Gastroesophageal sphincter (tissue), 4 donors: ENCODE results near the gene DCAF12. TPM values are rescaled to one million over a fixed set of nuclear protein-coding genes. Genes with fewer than 3 reads are reported as not detected.

Source experiments
- ATAC-seq: fragments of 150-250 bp; one replicate; pipeline ENCODE4 v1.9.1; 2016; ENCODE audit warnings: mild to moderate bottlenecking, moderate library complexity
- H3K27ac ChIP-seq, 4 donors: fragments of 200-600 bp; sonication (generic) in 3 of 4; 1 replicate in 3 of 4; 2 replicates in 1 of 4; pipeline ENCODE4 v1.5.1; 2016 to 2019
- H3K27me3 ChIP-seq: fragments of 200-600 bp; sonication (generic); one replicate; pipeline ENCODE4 v1.5.1; 2019
- H3K36me3 ChIP-seq, 2 donors: fragments of 200-600 bp; sonication (generic); one replicate each; pipeline ENCODE4 v1.5.1; 2019; ENCODE audit warnings: control low read depth in 1 of 2
- H3K4me1 ChIP-seq, 3 donors: fragments of 200-600 bp; sonication (generic); 1 replicate in 2 of 3; 2 replicates in 1 of 3; pipeline ENCODE4 v1.5.1; 2016 to 2019; ENCODE audit warnings: control low read depth in 2 of 3
- H3K4me3 ChIP-seq, 2 donors: fragments of 200-600 bp; sonication (generic); one replicate each; pipeline ENCODE4 v1.5.1; 2019; ENCODE audit warnings: mild to moderate bottlenecking in 1 of 2, moderate library complexity in 1 of 2
- H3K9me3 ChIP-seq, 3 donors: fragments of 200-600 bp; sonication (generic); one replicate each; pipeline ENCODE4 v1.5.1; 2017 to 2019; ENCODE audit warnings: control low read depth in 2 of 3
- CTCF ChIP-seq, 4 experiments: fragments of 200-600 bp in 2 of 4; fragments of 450-650 bp in 2 of 4; sonication (generic) in 1 of 4; IDR thresholded peaks; one replicate each; pipeline ENCODE4 v1.5.1; 2017 to 2019; ENCODE audit warnings: antibody characterized with exemption in 4 of 4, mild to moderate bottlenecking in 2 of 4, moderate library complexity in 2 of 4
- EP300 ChIP-seq: sonication (generic); formaldehyde crosslinking; IDR thresholded peaks from one replicate; pipeline ENCODE4 v1.6.1; 2017; ENCODE audit warnings: antibody characterized with exemption, mild to moderate bottlenecking
- POLR2A ChIP-seq, 2 donors: fragments of 450-650 bp; IDR thresholded peaks; one replicate each; pipeline ENCODE4 v1.6.1; 2017; ENCODE audit warnings: antibody characterized with exemption in 2 of 2, mild to moderate bottlenecking in 2 of 2, moderate library complexity in 1 of 2
- POLR2AphosphoS5 ChIP-seq: sonication (generic); formaldehyde crosslinking; IDR thresholded peaks from one replicate; pipeline ENCODE4 v1.6.1; 2017; ENCODE audit warnings: antibody characterized with exemption
- WGBS, 2 donors: methylation state at CpG; one replicate each; pipeline ENCODE4 v1.1.5; 2018; ENCODE audit warnings: low coverage in 1 of 2; 5-methylcytosine and 5-hydroxymethylcytosine counted together
- total RNA-seq, 4 donors: library from RNA; depleted of rRNA; stranded (reverse); fragments of >200 nt; gene quantifications; one replicate each; pipeline ENCODE4 v1.1.0, GENCODE V29; 2016

Gene DCAF12
- total RNA-seq, 4 donors from 2014 or later, result 17.0 to 27.5 (median 24.4) TPM

- Histone ChIP-seq H3K27me3 (no peaks in the 10 kb centered on the region), H3K4me3 (no peak overlapping the region), H3K36me3 (no peaks in the 10 kb centered on the region), H3K4me1 (no peaks in the 10 kb centered on the region), H3K27ac (no peak overlapping the region), H3K9me3 (no peaks in the 10 kb centered on the region)
- WGBS, 2 donors, result 75 to 86% methylated on average over 1 of the region's 1 CpG
- ATAC-seq, result no peak
- TF ChIP-seq CTCF (IDR thresholded peaks at IDR 0.05) (no peak), EP300 (no peak), POLR2A (IDR thresholded peaks at IDR 0.05) (no peak), POLR2AphosphoS5 (no peak)
Observed at GRCh38 chr9:34154057-34154456, 27.6 kb upstream of the DCAF12 start.

GRCh38 chr9:34151398-34151797 lies 24.9 kb upstream of the DCAF12 start:
- H3K9me3 ChIP-seq, result no peaks in the 10 kb centered on the region
- H3K4me1 ChIP-seq, result no peaks in the 10 kb centered on the region
- H3K4me3 ChIP-seq, result no peak overlapping the region
- no peaks in the 10 kb centered on the region for H3K27me3 ChIP-seq
- H3K36me3 ChIP-seq, result no peaks in the 10 kb centered on the region
- no peak for TF ChIP-seq CTCF (IDR thresholded peaks at IDR 0.05)
- no peak for TF ChIP-seq EP300
- TF ChIP-seq POLR2A (IDR thresholded peaks at IDR 0.05), result no peak
- TF ChIP-seq POLR2AphosphoS5, result no peak
- no peak overlapping the region for H3K27ac ChIP-seq
- 80 to 100% methylated on average over 1 to 4 of the region's 4 CpGs for WGBS, 2 donors
- ATAC-seq, result no peak

GRCh38 chr9:34145165-34145564 lies 18.7 kb upstream of the DCAF12 start:
- ATAC-seq, result no peak
- Histone ChIP-seq H3K36me3 (no peaks in the 10 kb centered on the region), H3K4me3 (no peak overlapping the region), H3K27ac (no peak overlapping the region), H3K9me3 (no peaks in the 10 kb centered on the region), H3K4me1 (no peaks in the 10 kb centered on the region), H3K27me3 (no peaks in the 10 kb centered on the region)
- WGBS, 2 donors, result 47% methylated on average over 2 of the region's 3 CpGs; no CpG with 5 or more reads in 1 of the 2 donors
- TF ChIP-seq POLR2A (IDR thresholded peaks at IDR 0.05) (no peak), CTCF (IDR thresholded peaks at IDR 0.05) (no peak), POLR2AphosphoS5 (no peak), EP300 (no peak)

GRCh38 chr9:34143116-34143515 lies 16.6 kb upstream of the DCAF12 start:
- WGBS, 2 donors, result 44 to 70% methylated on average over 2 of the region's 2 CpGs
- no peaks in the 10 kb centered on the region for H3K9me3 ChIP-seq
- peak overlapping the region in 1 of 4 donors; percentile 19 for H3K27ac ChIP-seq
- TF ChIP-seq POLR2A (IDR thresholded peaks at IDR 0.05) (no peak), POLR2AphosphoS5 (no peak), CTCF (IDR thresholded peaks at IDR 0.05) (no peak)
- no peak for ATAC-seq
- H3K4me1 ChIP-seq, result peaks cover 0 to 5% (median 3%) of the 10 kb centered on the region in 3 donors
- no peak overlapping the region for H3K4me3 ChIP-seq
- H3K27me3 ChIP-seq, result no peaks in the 10 kb centered on the region
- no peaks in the 10 kb centered on the region for H3K36me3 ChIP-seq

- Histone ChIP-seq H3K27me3 (no peaks in the 10 kb centered on the region), H3K27ac (no peak overlapping the region), H3K36me3 (no peaks in the 10 kb centered on the region), H3K9me3 (no peaks in the 10 kb centered on the region), H3K4me3 (no peak overlapping the region), H3K4me1 (peaks cover 0 to 5% (median 3%) of the 10 kb centered on the region in 3 donors)
- WGBS, 2 donors, result 45 to 94% methylated on average over 2 of the region's 2 CpGs
- TF ChIP-seq POLR2AphosphoS5 (no peak), CTCF (IDR thresholded peaks at IDR 0.05) (no peak), EP300 (no peak), POLR2A (IDR thresholded peaks at IDR 0.05) (no peak)
- no peak for ATAC-seq
Observed at GRCh38 chr9:34140853-34141252, 14.4 kb upstream of the DCAF12 start.
